A673 (cell line): Measurements from ENCODE around the gene PPP5C.

Experiments
- EZH2 ChIP-seq: fragments of 200-600 bp; sonication (generic); IDR thresholded peaks from 2 replicates; pipeline ENCODE4 v1.6.1; 2017; ENCODE audit warnings: borderline replicate concordance, low read depth, mild to moderate bottlenecking, mixed read lengths, antibody characterized with exemption, low read length; ENCODE audit not compliant: poor library complexity, severe bottlenecking
- TF ChIP-seq, protein P1 (sequence below): fragments of 300-800, 200-600 bp; sonication (generic); conservative IDR thresholded peaks from 2 replicates; pipeline ENCODE4 v1.5.1; 2017; ENCODE audit warnings: low read depth, mild to moderate bottlenecking, antibody characterized with exemption, low read length, moderate library complexity, mixed read lengths

DNA sequence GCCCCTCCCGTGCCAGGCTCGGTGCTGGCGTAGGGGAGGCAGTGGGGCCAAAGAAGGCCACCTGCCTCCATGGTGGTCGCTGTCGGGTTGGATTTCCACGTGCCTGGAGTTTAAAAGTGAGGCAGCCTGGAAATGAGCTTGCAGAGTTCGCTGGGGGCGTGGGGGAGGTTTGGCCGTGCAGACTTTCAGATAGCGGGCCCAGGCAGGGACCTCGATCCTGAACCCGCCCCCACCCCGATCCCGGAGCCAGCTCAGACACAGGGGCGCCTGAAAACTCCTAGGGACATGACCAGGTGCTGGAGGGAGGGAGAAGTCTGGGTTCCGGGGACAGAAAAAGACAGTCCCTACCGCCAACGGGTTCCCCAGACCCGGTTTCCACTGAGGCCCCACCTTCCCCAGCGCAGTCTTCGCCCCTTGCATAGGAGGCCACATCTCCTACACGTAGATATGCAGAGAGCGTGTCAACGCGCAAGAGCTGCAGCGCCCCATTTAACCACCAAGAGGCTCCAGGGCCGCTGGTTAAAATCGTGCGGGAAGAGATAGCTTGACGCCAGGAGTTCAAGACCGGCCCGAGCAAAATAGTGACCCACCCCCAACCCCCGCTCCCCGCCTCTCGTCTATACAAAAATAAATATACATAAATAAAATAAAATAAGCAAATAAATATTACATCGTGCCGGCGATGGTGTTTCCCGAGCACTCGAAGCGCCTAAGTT lies 58.0 kb downstream of the PPP5C start:
- TF ChIP-seq, protein P1, sequence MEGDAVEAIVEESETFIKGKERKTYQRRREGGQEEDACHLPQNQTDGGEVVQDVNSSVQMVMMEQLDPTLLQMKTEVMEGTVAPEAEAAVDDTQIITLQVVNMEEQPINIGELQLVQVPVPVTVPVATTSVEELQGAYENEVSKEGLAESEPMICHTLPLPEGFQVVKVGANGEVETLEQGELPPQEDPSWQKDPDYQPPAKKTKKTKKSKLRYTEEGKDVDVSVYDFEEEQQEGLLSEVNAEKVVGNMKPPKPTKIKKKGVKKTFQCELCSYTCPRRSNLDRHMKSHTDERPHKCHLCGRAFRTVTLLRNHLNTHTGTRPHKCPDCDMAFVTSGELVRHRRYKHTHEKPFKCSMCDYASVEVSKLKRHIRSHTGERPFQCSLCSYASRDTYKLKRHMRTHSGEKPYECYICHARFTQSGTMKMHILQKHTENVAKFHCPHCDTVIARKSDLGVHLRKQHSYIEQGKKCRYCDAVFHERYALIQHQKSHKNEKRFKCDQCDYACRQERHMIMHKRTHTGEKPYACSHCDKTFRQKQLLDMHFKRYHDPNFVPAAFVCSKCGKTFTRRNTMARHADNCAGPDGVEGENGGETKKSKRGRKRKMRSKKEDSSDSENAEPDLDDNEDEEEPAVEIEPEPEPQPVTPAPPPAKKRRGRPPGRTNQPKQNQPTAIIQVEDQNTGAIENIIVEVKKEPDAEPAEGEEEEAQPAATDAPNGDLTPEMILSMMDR, result peak; percentile 33; the same call in 1 of the 2 replicates
- TF ChIP-seq EZH2, result no peak
